Dermis blood vessel endothelial cell (primary cell): Measurements from ENCODE around the gene RAB27A. TPM values are rescaled to one million over a fixed set of nuclear protein-coding genes. Genes with fewer than 3 reads are reported as not detected.
A peak's percentile ranks its signal among the peaks of the same experiment; 100 is the strongest.
"Not testable (repeated sequence)": the region's sequence is repeated elsewhere in the genome, so short reads cannot be mapped to it uniquely, and the experiment has no call there.

Experiments
- DNase-seq: peaks from one replicate; pipeline ENCODE4 v3.0.0; 2010
- total RNA-seq: library from RNA; depleted of rRNA; stranded (reverse); fragments of >200 nt; gene quantifications from 2 replicates; pipeline ENCODE4 v1.2.3, GENCODE V29; 2014

The RAB27A gene
- total RNA-seq = 12.3 and 27.4 TPM in 2 replicates

- DNase-seq = peak; percentile 82
Observed at GRCh38 chr15:55289746-55290527, at the start of gene RAB27A. Gene RAB27A, minus strand, starts transcription at chr15:55289813. Its CDS starts 54,879 bp downstream, at chr15:55234934.

- no peak for DNase-seq
Observed at GRCh38 chr15:55337160-55337559, 47.5 kb upstream of the RAB27A start.

GRCh38 chr15:55334997-55335396 lies 45.4 kb upstream of the RAB27A start:
- no peak for DNase-seq

GRCh38 chr15:55334371-55334770 lies 44.8 kb upstream of the RAB27A start:
- no peak for DNase-seq

- DNase-seq = no peak
Observed at GRCh38 chr15:55327387-55327786, 37.8 kb upstream of the RAB27A start.

DNA sequence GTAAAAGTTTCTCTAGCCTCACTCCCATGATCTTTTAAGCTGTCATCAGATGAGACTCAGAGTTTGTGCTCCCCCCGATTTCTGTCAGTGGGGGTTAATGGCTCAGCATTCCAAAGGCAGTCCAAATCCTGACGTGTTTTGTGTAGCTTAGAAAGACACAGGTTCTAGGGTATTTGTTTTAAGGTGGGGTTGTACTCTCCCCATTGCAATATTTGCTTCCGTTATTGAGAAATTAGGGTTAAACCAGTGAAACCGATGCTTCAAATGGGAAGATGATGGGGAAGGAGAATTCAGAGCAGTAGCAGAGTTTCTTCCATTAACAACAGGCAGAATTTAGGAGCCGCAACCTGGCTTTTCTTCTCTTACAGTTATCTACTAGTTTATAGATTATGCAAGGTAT lies 32.9 kb upstream of the RAB27A start:
- DNase-seq = no peak

DNA sequence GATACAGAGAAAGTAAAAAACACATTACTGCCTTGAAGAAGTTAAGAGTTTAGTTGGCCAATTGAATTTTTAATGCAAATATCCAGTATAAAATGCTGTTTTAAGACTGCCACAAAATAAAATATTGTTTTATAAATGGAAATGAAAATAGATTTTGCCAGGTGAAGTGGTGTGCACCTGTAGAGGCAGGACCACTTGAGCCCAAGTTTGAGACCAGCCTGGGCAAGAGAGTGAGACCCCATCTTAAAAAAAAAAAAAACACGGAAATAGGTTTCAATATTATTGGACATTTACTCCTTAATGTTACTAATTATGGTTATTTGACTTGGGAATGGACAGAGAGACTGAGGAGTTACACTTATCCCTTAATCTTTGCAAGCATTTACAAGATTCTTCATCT lies 31.4 kb upstream of the RAB27A start:
- no peak for DNase-seq

DNA sequence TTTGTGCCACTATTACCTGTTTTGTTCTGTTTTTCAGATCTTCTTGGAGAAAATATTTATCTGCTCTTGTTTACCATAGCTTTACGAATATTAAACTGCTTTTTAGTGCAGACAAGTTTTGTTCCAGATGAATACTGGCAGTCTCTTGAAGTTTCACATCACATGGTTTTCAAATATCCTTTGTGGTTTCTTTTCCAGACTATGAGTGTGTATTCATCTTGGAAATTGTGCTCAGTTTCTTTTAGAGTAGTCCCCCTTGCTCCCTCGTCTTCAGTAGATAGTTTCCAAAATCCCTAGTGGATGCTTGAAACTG lies 30.6 kb upstream of the RAB27A start:
- no peak for DNase-seq

- DNase-seq = peak; percentile 4
Observed at GRCh38 chr15:55319537-55320237, 30.1 kb upstream of the RAB27A start.

DNA sequence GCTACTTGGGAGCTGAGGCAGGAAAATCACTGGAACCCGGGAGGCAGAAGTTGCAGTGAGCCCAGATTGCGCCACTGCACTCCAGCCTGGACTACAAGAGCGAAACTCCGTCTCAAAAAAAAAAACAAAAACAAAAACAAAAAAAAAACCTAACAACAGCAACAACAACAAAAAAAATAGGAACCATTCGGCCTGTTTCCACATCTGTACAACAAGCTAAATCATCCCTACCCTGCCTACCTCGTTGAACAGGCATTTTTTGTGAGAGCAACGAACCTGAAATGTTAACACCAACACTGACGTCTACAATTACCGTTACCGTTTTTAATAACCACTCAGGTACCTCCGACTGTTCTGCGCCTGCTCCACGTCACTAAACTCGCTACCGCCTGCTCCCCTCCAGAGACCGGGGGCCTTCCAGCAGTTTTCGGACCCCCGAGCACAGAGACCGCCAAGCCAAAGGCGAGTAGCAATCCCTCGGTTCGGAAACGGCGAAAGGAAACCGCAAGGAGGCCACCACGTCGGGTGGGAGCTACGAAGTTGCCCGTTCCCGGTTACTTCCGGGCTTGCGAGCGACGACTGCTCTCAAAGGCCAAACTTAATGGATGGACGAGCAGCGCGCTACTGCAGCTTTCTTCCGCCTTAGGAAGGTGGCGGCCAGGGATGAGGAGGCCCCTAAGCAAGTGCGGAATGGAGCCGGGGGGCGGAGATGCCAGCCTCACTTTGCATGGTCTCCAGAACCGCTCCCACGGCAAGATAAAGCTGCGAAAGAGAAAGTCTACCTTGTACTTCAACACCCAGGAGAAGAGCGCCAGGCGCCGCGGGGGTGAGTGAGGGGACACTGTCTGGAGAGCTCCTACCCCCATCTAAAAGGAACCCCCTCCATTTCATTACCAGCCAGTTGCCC lies 29.2 kb upstream of the RAB27A start, which contains the start of the genes PIGB and PIGBOS1:
Gene PIGB (plus strand): TSS at position 635 of the 907 bp plus-strand sequence. CDS start 29 bp downstream, at position 664.
Gene PIGBOS1 (minus strand): TSS at position 536 of the 907 bp plus-strand sequence. CDS start 1,331 bp downstream, outside the sequence.
- DNase-seq = peak; percentile 93

DNA sequence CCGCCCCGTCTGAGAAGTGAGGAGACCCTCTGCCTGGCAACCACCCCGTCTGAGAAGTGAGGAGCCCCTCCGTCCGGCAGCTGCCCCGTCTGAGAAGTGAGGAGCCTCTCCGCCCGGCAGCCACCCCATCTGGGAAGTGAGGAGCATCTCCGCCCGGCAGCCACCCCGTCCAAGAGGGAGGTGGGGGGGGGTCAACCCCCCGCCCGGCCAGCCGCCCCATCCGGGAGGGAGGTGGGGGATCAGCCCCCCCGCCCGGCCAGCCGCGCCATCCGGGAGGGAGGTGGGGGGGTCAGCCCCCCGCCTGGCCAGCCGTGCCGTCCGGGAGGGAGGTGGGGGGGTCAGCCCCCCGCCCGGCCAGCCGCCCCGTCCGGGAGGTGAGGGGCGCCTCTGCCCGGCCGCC lies 13.2 kb upstream of the RAB27A start:
- not testable (repeated sequence) for DNase-seq

DNA sequence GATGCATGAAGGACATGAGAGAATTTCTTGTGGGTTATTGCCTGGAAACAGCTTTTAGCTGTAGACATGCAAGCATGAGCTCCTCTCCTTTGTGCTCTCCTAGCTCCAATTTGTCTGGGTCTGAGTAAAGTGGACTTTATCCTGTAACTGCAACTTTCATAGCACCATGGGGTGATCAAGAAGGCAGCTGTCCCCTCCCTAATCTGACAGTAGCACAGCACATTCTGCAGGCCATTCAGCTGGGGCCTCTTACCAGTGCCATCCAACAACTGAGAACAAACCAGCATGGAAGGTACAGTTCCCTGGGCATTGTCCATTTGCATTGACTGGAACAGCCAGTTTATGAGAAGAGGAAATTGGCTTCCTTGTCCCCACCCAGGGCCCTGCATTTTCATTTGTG lies 7.7 kb upstream of the RAB27A start:
- no peak for DNase-seq

DNA sequence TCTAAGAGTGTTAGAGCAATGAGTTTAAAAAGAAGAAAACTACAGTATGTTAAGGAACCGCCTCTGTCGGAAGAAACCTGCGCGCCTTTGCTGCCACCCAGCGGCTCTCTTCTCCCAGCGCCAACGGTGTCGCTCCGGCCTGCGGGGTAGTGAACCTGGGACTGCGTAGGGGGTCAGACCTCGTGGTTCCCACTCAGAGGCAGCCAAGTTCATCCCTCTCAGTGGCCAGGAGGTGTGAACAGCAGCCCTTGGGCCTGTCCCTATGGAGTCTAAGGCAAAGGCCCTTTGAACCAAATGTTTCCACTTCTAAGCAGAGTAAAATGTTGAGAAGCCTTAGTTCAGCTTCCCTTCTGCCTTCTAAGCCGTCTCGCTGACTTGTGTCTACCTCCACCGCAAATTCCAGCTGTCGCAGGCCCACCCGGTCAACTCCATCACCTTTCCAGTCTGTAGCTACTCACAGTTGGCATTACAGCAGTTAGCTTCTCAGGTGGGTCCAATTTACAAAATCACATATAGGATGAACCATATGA lies 980 bp upstream of the RAB27A start:
- DNase-seq = peak; percentile 90

DNA sequence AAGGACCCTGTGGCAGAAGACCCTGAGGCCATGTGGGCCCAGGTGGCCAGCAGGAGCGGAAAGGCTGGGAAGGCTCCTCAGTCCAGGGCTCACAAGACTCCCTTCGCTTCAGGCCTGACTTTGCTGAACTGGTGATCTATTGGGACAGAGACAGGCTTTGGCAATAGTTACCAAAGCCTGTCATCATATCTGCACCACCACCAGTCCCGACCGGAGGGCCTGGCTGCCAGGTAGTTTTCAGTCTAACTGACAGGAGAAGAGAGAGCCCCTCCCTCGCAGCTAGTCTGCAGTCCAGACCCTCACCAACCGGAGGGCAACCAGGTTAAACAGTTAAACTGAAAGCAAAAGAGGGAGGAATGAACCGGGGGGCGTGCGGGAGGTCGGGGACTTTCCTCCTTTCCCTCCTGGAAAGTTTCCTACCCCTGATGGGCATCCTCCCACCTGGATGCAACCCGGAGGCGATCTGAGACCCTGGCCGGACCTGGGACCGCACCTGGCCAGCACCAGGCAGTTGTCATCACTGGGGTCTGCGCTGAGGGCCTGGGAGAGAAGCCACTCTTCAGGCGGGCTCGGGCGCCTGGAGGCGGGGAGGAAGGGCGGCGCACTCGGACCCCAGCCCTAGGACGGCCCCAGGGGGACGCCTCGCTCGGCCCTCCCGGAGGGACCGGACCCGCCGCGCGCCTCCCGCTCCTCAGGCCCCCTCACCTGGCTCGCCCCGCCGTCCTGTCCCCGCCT lies 435 bp downstream of the RAB27A start:
- peak; percentile 40 for DNase-seq

DNA sequence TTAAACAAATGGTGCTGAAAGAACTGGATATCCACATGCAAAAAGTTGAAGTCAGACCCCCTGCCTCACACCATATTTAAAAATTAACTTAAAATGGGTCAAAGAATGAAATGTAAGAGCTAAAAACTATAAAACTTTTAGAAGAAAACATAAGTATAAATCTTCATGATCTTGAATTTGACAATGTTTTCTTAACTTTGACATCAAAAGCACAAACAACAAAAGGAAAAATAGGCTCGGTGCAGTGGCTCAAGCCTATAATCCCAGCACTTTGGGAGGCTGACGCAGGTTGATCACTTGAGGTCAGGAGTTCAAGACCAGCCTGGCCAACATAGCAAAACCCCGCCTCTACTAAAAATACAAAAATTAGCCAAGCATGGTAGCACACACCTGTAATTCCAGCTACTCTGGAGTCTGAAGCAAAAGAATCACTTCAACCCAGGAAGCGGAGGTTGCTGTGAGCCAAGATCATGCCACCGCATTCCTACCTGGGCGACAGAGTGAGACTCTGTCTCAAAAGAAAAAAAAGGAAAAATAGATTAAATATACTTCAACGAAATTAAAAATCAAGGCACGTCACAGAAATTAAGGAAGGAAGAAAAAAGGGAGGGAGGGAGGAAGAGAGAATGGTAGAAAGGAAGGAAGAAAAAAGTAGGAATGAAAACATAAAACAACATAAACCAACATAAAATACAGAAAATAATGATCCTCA lies 1.5 kb downstream of the RAB27A start:
- no peak for DNase-seq

DNA sequence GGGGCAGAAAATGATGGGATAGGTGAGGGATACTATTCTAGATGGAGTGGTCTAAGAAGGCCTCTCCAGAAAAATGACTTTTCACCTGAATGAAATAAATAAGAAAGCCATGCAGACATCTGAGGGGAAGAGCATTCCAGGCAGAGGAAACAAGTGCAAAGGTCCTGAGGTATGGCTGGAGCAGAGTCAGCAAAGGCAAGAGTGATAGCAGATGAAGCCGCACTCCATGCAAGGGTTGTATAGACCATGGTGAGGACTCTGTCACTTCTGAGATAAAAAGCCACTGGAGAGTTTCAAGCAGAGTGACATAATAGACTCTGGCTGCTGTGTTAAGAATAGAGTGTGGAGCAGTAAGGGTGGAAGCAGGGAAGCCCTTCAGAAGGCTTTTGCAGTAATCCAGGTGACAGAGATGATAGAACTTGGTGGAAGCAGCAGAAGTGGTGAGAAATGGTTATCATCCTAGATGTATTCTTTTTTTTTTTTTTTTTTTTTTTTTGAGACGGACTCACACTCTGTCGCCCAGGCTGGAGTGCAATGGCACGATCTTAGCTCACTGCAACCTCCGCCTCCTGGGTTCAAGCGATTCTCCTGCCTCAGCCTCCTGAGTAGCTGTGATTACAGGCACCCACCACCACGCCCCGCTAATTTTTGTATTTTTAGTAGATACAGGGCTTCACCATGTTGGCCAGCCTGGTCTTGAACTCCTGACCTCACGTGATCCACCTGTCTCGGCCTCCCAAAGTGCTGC lies 3.0 kb downstream of the RAB27A start:
- DNase-seq = not testable (repeated sequence)

DNA sequence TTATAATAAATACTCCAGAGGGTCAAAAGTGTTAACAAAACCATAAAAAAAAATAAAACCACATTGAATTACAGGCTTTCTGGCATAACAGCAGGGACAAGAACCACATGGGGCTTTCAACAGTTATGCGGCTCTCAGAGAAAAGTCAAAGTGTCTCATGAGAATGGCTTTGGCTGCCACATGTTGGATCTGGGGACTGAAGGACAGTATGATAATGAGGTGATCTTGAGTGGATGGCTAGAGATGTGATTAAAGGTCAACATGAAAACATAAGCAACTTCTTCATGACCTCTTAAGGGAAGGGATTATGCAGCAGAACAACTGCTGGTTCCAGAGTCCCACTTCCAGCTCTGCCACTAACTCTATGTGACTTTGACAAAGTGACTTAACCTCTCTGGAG lies 5.2 kb downstream of the RAB27A start:
- no peak for DNase-seq

DNA sequence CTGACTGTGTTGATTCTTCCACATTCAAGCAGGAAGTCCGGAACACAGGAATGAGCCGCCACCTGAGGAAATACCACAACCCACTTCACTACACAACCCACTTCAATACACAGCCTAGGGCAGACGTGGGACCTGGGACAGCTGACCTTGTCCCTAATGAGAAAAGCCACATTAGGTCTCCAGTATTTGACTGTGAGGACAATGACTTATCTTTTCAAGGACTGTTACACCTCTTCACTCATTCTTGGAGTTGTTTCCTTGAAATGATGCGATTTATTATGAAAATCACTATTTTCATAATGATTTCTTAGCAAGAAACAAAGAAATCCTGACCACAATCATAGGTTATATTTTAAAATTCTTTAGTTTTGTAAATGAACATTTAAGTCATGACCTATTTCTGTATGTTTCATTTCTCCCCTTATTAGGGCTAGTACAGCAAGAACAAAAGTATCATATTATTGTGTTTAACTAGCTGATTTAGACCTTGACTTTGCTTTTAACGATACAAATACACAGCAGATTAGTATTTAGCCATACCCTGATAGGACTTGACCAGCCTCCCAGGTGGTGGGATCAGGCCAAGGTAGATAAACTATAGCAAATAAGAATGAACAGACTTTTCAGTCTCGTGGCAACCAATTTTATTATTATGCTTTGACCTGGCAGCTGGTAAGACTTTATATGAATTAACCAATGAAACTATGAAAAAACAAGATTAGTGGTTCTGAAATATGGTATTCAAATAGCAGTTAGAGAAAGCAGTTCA lies 6.0 kb downstream of the RAB27A start:
- DNase-seq = peak; percentile 29

GRCh38 chr15:55282284-55282833 lies 7.3 kb downstream of the RAB27A start:
- DNase-seq = peak; percentile 41
